CD4-positive, alpha-beta T cell (primary cell): ENCODE results near the gene TAF4. TPM values are rescaled to one million over a fixed set of nuclear protein-coding genes. Genes with fewer than 3 reads are reported as not detected.

Source experiments
- ATAC-seq: fragments of 200-7000 bp; cut with Tn5 transposase; one replicate; pipeline ENCODE4 v1.10.0; 2022; ENCODE audit warnings: mild to moderate bottlenecking; ENCODE audit not compliant: poor library complexity
- CTCF ChIA-PET: fragments of 350-600 bp; sonication (Branson Sonifier 250); formaldehyde crosslinking; loops from one replicate; lab custom pipeline; 2021; ENCODE audit warnings: antibody characterized with exemption, inconsistent platforms; lab: Charles Lee
- POLR2A ChIA-PET: fragments of 350-600 bp; sonication (Branson Sonifier 250); formaldehyde crosslinking; loops from one replicate; lab custom pipeline; 2021; ENCODE audit warnings: antibody characterized with exemption, inconsistent platforms; lab: Charles Lee
- DNase-seq, 14 experiments: peaks; one replicate each; pipeline ENCODE4 v3.0.0-alpha.2; 2013 to 2020; ENCODE audit warnings: mixed read lengths in 2 of 14
- H3K27ac ChIP-seq, 2 donors: one replicate each; pipeline versions ENCODE4 v1.5.1 to v1.7.0; 2013; ENCODE audit warnings: low read length in 2 of 2, low read depth in 1 of 2, mild to moderate bottlenecking in 1 of 2
- H3K27me3 ChIP-seq, 2 experiments: 1 replicate in 1 of 2; 2 replicates in 1 of 2; pipeline versions ENCODE4 v1.6.1 to v1.7.0; 2013; ENCODE audit warnings: low read length in 2 of 2, control low read depth in 1 of 2, mild to moderate bottlenecking in 1 of 2, moderate library complexity in 1 of 2; ENCODE audit not compliant: insufficient read depth in 2 of 2, control insufficient read depth in 1 of 2
- H3K36me3 ChIP-seq: one replicate; pipeline ENCODE4 v1.6.1; 2013; ENCODE audit warnings: low read length, control low read depth; ENCODE audit not compliant: insufficient read depth
- H3K4me1 ChIP-seq: one replicate; pipeline ENCODE4 v1.6.1; 2013; ENCODE audit warnings: low read length, control low read depth; ENCODE audit not compliant: insufficient read depth
- H3K4me3 ChIP-seq: one replicate; pipeline ENCODE4 v1.5.1; 2013; ENCODE audit warnings: mild to moderate bottlenecking, low read length, moderate library complexity
- H3K9me3 ChIP-seq, 2 experiments: 1 replicate in 1 of 2; 2 replicates in 1 of 2; pipeline versions ENCODE4 v1.6.1 to v1.7.0; 2013; ENCODE audit warnings: low read length in 2 of 2, mild to moderate bottlenecking in 2 of 2, control low read depth in 1 of 2, moderate library complexity in 1 of 2; ENCODE audit not compliant: control insufficient read depth in 1 of 2, insufficient read depth in 1 of 2
- H3K27ac Mint-ChIP-seq: one replicate; pipeline ENCODE4 v1.8.0; 2020; ENCODE audit warnings: mixed read lengths
- H3K27me3 Mint-ChIP-seq: one replicate; pipeline ENCODE4 v1.8.0; 2021; ENCODE audit warnings: mixed read lengths
- H3K36me3 Mint-ChIP-seq: one replicate; pipeline ENCODE4 v1.8.0; 2021; ENCODE audit warnings: low read depth, mixed read lengths
- H3K4me1 Mint-ChIP-seq: one replicate; pipeline ENCODE4 v1.8.0; 2021; ENCODE audit warnings: low read depth, mixed read lengths
- H3K4me3 Mint-ChIP-seq: one replicate; pipeline ENCODE4 v1.8.0; 2020; ENCODE audit warnings: mild to moderate bottlenecking, mixed read lengths
- H3K9me3 Mint-ChIP-seq: one replicate; pipeline ENCODE4 v1.8.0; 2020; ENCODE audit warnings: mixed read lengths
- intact Hi-C, 2 experiments: fragments of 100-400 bp; cut with DNase I in 1 of 2; cut with micrococcal nuclease in 1 of 2; formaldehyde crosslinking; loops; one replicate each; pipeline versions ENCODE4 v1.15.1 to v1.9.0; 2023 to 2025; cut with DNase I, micrococcal nuclease
- total RNA-seq, 174 experiments: library from RNA in 2 of 174; stranded (reverse) in 2 of 174; gene quantifications; one replicate each; pipeline ENCODE4 v1.2.3 and lab custom pipeline; 2021 to 2026
- TF ChIP-seq, protein P1 (sequence below): fragments of 200-600 bp; IDR thresholded peaks from one replicate; pipeline ENCODE4 v1.8.0; 2022; ENCODE audit warnings: antibody characterized with exemption, mild to moderate bottlenecking

TAF4 gene
- total RNA-seq, 2 experiments from 2014 or later: 11.1 to 12.5 TPM

DNA sequence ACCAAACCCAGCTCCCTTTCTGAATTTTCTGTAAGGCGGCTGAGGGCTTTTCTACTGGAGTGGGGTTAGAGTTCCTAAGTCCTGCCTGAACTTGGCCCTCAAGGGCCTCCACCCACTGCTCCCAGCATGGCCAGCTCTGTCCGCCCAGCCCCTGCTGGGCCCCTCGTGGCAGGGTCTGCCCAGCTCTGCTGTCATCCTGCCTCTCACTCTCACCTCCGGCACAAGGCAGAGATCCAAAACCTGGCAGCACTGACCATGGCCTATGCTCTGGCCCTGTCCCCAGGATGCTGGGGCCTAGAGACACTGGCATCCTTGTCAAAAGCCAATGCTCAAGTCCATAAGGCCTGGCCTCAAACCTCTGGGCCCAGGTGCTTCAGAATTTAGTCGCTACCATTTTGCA, 61.1 kb downstream of the TAF4 start:
- H3K27ac ChIP-seq: no peak overlapping the region
- intact Hi-C loops: no loop called here
- no peak overlapping the region for H3K4me3 ChIP-seq
- TF ChIP-seq, protein P1, sequence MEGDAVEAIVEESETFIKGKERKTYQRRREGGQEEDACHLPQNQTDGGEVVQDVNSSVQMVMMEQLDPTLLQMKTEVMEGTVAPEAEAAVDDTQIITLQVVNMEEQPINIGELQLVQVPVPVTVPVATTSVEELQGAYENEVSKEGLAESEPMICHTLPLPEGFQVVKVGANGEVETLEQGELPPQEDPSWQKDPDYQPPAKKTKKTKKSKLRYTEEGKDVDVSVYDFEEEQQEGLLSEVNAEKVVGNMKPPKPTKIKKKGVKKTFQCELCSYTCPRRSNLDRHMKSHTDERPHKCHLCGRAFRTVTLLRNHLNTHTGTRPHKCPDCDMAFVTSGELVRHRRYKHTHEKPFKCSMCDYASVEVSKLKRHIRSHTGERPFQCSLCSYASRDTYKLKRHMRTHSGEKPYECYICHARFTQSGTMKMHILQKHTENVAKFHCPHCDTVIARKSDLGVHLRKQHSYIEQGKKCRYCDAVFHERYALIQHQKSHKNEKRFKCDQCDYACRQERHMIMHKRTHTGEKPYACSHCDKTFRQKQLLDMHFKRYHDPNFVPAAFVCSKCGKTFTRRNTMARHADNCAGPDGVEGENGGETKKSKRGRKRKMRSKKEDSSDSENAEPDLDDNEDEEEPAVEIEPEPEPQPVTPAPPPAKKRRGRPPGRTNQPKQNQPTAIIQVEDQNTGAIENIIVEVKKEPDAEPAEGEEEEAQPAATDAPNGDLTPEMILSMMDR: no peak
- H3K4me3 Mint-ChIP-seq: no peak overlapping the region
- ATAC-seq (no peak), DNase-seq (no peak)
- peaks cover 74% of the 10 kb centered on the region for H3K36me3 Mint-ChIP-seq
- H3K4me1 ChIP-seq: no peaks in the 10 kb centered on the region
- H3K9me3 ChIP-seq: no peaks in the 10 kb centered on the region
- H3K27me3 ChIP-seq: no peaks in the 10 kb centered on the region
- ChIA-PET POLR2A (no interaction called here), CTCF (no interaction called here)
- peaks cover 75% of the 10 kb centered on the region for H3K36me3 ChIP-seq
- H3K9me3 Mint-ChIP-seq: no peaks in the 10 kb centered on the region
- H3K27ac Mint-ChIP-seq: no peak overlapping the region
- H3K4me1 Mint-ChIP-seq: no peaks in the 10 kb centered on the region
- H3K27me3 Mint-ChIP-seq: no peaks in the 10 kb centered on the region

DNA sequence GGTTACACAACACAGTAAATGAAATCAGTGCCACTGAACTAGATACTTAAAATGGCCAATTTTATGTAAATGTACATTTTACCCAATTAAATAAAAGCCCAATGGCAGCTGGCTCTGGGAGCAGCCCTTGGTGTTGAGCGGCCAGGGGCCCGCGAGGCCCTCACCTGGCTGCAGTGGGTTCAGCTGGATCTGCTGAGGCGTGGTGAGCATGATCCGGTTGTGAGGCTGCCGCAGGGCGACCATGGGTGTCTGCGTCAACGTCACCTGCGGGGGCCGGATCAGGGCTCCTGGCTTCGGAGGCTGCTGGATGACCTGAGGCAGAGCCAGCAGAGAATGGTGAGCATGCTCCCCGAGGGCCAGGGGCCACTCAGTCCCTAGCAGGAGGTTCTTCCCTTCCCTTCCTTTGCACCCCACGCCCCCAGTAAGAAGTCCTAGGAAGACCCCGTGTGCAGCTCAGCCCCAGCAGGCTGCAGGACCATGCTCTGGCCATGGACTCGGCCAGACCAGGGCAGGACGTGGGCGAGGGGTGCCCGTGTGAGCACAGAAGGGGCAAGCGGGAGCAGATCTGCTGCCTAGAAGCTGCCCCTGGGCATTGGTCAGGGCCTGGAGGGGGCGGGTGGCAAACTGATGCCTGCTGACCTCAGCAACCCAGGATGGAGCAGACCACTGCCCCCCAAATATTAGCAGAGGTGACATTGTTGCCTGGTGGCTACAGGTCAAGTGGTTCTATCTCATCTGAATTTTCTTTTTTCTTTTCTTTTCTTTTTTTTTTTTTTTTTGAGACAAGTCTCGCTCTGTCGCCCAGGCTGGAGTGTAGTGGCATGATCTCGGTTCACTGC, 61.9 kb downstream of the TAF4 start:
- no peak for DNase-seq
- intact Hi-C loops: no loop called here
- Histone ChIP-seq H3K27ac (no peak overlapping the region), H3K4me3 (no peak overlapping the region), H3K9me3 (no peaks in the 10 kb centered on the region), H3K36me3 (peaks cover 77% of the 10 kb centered on the region), H3K27me3 (no peaks in the 10 kb centered on the region), H3K4me1 (no peaks in the 10 kb centered on the region)
- no peaks in the 10 kb centered on the region for H3K4me1 Mint-ChIP-seq
- ATAC-seq: no peak
- POLR2A ChIA-PET: no interaction called here
- CTCF ChIA-PET: no interaction called here
- no peak overlapping the region for H3K4me3 Mint-ChIP-seq
- no peaks in the 10 kb centered on the region for H3K9me3 Mint-ChIP-seq
- TF ChIP-seq, protein P1: no peak
- no peak overlapping the region for H3K27ac Mint-ChIP-seq
- no peaks in the 10 kb centered on the region for H3K27me3 Mint-ChIP-seq
- H3K36me3 Mint-ChIP-seq: peaks cover 76% of the 10 kb centered on the region

- H3K9me3 Mint-ChIP-seq: no peaks in the 10 kb centered on the region
- H3K4me3 ChIP-seq: no peak overlapping the region
- no peak overlapping the region for H3K27ac Mint-ChIP-seq
- DNase-seq: no peak
- H3K4me1 ChIP-seq: no peaks in the 10 kb centered on the region
- H3K36me3 Mint-ChIP-seq: peaks cover 79% of the 10 kb centered on the region
- no peak overlapping the region for H3K4me3 Mint-ChIP-seq
- intact Hi-C loops: no loop called here
- no peak for ATAC-seq
- no peaks in the 10 kb centered on the region for H3K27me3 ChIP-seq
- H3K27ac ChIP-seq: no peak overlapping the region
- CTCF ChIA-PET: no interaction called here
- TF ChIP-seq, protein P1: no peak
- POLR2A ChIA-PET: no interaction called here
- H3K4me1 Mint-ChIP-seq: no peaks in the 10 kb centered on the region
- H3K9me3 ChIP-seq: no peaks in the 10 kb centered on the region
- H3K27me3 Mint-ChIP-seq: no peaks in the 10 kb centered on the region
- peaks cover 78% of the 10 kb centered on the region for H3K36me3 ChIP-seq
Measured at GRCh38 chr20:62002882-62003480, 62.7 kb downstream of the TAF4 start.
